Occipital lobe (tissue), 2 donors: Measurements from ENCODE around the gene LAMTOR4. TPM values are rescaled to one million over a fixed set of nuclear protein-coding genes. Genes with fewer than 3 reads are reported as not detected.

Source experiments
- DNase-seq: peaks from one replicate; lab custom pipeline; 2025; lab: John Stamatoyannopoulos, UW
- total RNA-seq: library from RNA; depleted of rRNA; stranded (reverse); fragments of >200 nt; gene quantifications from one replicate; pipeline ENCODE4 v1.2.3, GENCODE V29; 2014

The LAMTOR4 gene
- total RNA-seq: 22.6 TPM

- DNase-seq: peak; percentile 98
These were observed at the start of gene LAMTOR4 for GRCh38 chr7:100148559-100149328. LAMTOR4 (plus strand) TSS chr7:100148918; CDS start chr7:100148973, 55 bp downstream.

- DNase-seq: no peak
These were observed 49.3 kb upstream of the LAMTOR4 start for GRCh38 chr7:100099452-100099851.

DNA sequence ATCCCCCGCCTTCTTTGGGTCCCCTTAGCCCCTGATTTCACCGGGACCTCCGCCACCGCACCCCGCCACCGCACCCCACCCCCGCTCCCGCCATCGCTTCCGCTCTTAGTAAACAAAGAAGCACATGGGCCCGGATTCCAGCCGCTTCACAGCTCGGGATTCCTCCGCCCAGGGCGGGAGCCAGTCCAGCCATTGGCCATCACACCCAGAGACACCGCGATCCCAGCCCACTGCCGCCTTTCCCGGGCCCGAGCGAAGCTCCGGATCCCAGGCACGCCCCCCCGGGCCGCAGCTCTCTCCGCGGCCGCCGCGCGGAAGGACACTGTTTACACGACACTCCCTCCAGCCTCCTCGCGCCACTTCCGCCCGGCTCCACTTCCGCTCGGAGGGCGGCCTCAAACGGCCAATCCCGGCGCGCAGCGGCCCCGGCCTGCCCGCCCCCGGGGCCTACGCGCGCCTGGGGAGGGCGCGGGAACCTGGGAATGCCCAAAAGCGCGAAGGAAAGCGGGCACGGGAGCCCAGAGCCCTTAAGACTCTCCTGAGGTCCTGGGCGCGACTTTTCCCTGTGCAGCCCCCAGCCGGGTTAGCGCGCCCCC lies 48.2 kb upstream of the LAMTOR4 start:
- DNase-seq: peak; percentile 87

DNA sequence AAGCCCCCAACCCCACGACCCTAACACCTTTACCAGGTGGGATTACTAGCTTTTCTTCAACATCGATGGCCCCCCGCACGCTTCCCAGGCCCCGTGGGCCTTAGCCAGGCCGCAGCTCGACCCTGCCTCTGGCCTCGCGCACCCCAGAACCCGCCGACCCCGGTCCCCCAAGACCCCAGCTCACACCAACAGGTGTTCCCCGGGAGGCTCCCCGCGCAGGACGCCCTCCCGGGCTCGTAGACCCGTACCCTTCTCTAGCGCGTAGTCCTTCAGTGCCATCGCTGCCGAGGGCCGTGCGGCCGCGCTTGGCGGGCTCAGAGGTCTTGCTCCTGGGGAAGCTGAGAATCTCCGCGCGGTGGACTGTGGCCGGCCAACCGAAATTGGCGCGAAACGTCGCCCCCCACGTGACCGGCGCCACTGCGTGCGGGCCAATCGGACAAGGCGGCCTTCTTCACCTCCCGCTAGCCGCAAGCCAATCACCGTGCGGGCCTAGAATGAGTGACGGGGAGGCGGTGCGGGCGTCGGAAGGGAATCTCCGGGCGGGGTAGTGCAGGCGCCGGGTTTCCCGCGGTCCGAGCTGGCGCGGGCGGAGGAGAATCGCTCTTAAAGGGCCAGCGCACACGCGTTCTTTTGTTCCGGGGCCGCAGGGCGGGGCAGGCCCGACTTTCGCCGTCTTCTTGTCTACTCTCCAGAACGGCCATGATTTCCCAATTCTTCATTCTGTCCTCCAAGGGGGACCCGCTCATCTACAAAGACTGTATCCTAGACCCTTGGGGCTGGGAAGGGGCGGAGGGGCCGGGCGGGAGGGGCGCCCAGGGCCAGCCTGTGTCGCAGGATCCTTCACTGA lies 47.5 kb upstream of the LAMTOR4 start, which contains the start of the genes AP4M1 and MCM7:
TSS of gene AP4M1 (plus strand) at position 628 of the 847 bp plus-strand sequence. CDS start at position 700, 72 bp downstream.
TSS of gene MCM7 (minus strand) at position 382 of the 847 bp plus-strand sequence. CDS start at position 279, 103 bp downstream.
- DNase-seq: peak; percentile 99

GRCh38 chr7:100102950-100103840 lies 45.5 kb upstream of the LAMTOR4 start:
- no peak for DNase-seq

GRCh38 chr7:100105534-100105933 lies 43.2 kb upstream of the LAMTOR4 start:
- DNase-seq: no peak

GRCh38 chr7:100106633-100107032 lies 42.1 kb upstream of the LAMTOR4 start:
- no peak for DNase-seq

- no peak for DNase-seq
These were observed 41.5 kb upstream of the LAMTOR4 start for GRCh38 chr7:100107125-100107737.

DNA sequence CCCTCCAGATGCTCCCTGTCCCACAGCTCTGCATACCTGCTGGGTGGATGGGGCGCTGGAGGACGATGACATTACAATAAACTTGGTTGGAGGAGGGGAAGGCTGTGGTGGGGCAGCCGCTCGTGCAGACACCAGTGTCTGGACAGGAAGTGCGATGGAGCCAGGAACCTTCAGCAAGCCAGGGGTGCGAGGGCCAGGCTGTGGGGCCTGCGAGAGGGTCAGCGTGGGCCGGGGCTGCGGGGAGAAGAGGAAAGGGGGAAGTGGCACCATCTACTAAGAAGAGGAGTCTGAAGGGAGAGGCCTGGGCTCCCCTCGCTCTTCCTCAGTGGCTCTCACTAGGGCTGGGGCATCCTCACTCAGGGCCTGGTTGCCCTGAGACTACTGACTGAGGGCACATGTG lies 40.8 kb upstream of the LAMTOR4 start:
- DNase-seq: no peak

DNA sequence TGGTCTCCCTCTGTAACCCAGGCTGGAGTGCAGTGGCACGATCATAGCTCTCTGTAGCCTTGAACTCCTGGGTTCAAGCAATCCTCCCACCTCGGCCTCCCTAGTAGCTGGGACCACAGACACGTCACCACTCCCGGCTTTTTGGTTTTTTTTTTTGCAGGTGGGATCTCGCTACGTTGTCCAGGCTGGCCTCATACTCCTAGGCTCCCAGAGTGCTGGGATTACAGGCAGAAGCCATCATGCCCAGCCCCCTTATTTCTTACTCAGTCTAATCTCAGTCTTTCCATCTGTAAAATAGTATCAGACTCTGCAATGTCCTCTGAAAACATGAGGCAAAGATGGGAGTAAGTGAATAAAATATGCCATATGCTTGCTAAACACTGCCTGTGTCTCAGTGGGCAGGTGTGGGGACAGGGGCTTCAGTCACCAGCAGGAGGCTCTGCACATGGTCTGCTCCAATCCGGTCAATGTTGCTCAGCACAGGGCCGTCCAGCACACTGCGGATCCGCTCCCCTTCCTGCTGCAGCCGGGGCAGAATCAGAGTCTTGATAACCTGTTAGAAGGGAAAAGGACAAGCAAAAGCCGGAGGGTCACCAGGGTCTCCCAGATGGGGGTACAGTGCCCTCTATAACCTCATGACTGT lies 39.1 kb upstream of the LAMTOR4 start:
- no peak for DNase-seq

DNA sequence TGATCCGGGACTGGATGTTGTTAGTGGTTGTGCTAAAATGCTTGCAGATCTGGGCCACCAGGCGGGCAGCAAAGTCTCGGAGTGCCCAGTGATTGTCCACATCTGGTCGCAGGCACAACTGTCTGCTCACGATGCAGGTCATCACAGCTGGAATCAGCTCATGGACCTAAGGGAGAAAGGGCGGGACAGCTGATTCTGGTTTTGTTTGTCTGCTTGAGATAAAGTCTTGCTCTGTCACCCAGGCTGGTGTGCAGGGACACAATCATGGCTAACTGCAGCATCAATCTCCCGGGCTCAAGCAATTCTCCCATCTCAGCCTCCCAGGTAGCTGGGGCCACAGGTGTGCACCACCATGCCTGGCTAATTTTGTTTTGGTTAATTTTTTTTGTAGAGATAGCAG lies 37.6 kb upstream of the LAMTOR4 start:
- no peak for DNase-seq

DNA sequence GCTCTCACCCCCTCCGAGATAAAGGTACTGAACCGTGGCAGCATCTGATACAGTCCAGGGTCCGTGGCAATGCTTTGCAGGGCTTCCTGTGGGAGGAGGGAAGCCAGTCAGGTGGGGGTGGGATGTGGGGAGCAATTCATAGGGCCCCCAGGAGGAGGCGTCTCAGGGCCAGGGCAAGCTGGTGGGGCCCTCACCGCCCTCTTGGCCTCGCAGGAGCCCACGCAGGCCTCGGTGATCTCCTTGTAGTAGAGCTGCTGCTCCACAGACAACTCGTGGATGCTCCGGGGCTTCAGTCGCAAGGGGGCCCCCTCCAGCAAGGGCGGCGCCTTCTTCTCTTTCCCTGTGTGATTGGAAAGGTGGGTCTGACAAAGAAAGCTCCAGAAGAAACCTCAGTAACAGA lies 36.8 kb upstream of the LAMTOR4 start:
- no peak for DNase-seq

GRCh38 chr7:100115026-100115425 lies 33.7 kb upstream of the LAMTOR4 start:
- no peak for DNase-seq

DNA sequence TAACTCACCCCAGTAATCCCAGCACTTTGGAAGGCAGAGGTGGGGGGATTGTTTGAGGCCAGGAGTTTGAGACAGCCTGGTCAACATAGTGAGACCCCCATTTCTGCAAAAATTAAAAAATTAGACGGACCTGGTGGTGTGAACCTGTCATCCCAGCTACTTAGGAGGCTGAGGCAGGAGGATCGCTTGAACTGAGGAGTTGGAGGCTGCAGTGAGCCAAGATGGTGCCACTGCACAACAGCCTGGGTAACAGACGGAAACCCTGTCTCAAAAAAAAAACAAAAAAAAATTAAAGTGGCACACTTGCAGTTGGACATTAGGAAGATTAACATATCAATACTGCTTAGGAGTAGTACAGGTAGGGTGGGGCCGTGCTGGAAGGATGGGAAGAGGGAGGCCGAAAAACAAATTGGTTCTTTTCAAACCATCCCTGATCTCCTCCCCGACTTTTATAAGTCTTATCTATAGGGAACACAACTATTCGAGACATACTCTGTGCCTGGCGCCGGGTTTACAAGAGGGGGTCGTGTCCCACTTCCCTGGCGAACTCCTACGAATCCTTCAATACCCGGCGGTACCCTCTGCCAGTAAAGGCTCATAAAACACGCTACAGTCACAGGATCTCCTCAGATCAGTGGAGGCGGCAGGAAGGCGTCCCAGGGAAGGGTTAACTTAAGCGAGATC lies 30.2 kb upstream of the LAMTOR4 start:
- no peak for DNase-seq

GRCh38 chr7:100119072-100119969 lies 29.4 kb upstream of the LAMTOR4 start, which contains the start of the genes CNPY4 and TAF6:
CNPY4 (plus strand) TSS chr7:100119634; CDS start chr7:100119745, 111 bp downstream.
TAF6 (minus strand) TSS chr7:100119358; CDS start chr7:100114209, 5,149 bp downstream.
- DNase-seq: peak; percentile 94

DNA sequence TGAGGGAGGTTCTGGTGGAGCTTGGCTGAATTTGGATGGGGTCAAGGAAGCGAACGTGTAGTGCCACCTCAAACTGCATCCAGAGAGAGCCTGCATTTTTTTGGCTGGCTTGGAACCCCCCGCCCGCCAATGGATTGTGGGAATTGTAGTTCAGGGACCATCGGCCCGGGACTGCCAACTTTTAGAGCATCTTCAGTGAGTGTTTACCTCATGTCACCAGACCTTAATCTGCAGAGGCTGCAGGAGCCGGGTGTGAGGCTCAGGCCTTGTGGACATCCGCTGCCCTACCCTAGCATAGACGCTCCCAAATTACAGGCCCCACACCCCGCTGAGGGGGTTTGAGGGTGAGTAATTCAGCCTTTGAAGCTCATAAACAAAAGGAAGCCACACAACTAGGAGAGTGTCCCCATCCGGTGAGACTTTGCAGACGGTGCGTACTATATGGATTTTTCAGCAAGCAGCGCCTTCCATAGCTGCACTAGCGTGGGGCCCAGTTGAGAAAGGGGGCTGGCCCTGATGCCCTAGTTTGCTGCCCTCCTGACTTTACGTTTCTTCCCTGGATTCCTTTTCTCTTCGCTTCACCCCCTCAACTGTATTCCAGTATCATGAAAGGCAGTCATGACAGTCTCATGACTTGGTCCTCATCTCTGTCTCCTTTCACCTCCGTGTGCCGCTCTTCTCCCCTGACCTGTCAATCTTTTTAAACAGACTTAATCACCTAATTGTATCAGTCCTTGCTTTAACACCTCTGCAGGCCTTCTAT lies 28.6 kb upstream of the LAMTOR4 start:
- peak; percentile 82 for DNase-seq

GRCh38 chr7:100120733-100121036 lies 28.0 kb upstream of the LAMTOR4 start:
- no peak for DNase-seq
